ENCODE results near the gene TJP2.
"Not testable (repeated sequence)": the region's sequence is repeated elsewhere in the genome, so short reads cannot be mapped to it uniquely, and the experiment has no call there.

Gene TJP2

DNA sequence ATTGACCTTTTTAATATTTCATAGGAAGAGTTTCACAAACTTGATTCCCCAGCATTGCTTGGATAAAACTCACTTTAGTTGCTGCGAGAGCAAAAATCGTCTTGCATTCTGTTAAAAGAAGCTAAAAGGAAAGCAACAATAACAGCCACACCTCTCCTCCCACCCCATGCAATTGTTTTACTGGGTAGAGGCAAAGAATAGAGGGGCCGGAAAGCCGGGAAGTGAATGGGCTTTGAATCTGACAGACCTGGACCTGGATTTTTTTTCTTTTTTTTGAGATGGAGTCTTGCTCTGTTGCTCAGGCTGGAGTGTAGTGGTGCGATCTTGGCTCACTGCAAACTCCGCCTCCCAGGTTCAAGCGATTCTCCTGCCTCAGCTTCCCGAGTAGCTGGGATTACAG is 9.5 kb upstream of the TJP2 start:
- DNase-seq = not testable (repeated sequence)

DNA sequence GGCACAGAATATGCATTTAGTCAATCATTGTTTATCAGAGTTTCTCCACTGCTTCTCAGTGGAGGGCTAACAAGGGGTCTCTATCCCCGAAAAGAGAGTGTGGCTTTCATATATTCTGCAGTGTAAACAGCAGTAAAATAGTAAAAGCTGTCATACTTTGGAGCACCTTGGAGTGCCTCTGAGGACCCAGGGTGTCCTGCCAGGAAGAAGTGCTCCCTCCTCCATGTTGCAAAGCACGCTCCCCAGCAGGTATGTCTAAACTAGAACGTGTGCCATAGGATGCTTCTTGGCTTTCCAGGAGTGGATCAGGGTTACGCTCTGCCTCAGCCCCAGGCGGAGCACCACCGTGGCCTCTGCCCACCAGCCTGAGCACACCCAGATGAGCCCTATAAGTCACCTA is 8.5 kb upstream of the TJP2 start:
- DNase-seq = no peak

DNA sequence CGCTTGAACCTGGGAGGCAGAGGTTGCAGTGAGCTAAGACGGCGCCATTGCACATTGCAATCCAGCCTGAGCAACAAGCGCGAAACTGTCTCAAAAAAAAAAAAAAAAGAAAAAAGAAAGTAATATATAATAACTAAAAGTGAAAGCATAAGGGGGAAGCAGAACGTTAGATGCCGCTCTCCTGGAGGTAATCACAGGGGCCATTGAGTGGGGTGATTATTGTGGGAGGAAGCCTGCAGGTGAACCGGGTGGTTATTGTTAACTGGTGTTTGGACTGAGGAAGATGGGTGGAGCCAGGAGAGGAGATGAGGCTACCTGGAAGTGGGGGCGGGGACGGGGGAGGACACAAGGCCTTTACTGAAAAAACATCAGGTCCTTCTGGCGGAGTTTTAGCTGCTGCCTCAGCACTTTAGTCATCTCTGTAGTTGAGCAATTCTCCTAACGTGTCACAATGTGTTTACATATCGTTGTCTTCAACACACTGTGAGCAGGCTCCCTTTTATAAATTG is 5.3 kb upstream of the TJP2 start:
- no peak for DNase-seq

DNA sequence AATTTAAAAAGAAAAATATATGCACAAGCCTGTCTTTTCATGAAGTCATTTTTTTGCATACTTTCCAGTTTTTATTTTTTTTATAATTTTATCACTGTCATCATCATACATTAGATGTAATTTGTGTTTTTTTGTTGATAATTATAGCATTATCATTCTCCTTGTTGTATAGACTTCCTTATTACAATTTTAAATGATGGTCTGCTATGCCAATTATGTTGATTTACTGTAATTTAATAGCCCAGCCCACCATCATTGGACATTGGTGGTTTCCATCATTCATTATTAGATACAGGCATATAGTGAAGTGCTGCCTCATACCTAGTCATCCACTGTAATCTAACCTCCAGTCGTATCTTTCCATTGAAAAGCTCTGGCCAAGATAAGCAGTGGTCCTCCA is 3.8 kb upstream of the TJP2 start:
- no peak for DNase-seq

DNA sequence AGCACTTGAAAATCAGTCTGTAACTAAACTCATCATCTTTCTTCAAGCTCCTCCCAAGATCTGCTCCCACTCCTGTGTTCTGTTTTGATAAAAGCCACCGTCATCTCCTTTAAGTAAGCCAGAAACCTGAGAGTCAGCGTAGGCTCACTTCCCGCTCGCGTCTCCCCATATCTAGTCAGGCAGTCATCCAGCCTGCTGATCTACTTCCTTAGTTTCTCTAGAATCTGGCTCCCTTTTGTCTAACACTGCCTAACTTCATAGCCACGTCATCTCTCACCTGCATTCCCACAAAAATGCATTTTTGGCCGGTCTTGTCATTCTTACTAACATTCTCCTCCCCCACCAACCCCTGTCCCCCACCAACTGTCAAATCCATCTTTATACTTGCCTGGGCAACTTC is 3.0 kb upstream of the TJP2 start:
- DNase-seq = no peak

DNA sequence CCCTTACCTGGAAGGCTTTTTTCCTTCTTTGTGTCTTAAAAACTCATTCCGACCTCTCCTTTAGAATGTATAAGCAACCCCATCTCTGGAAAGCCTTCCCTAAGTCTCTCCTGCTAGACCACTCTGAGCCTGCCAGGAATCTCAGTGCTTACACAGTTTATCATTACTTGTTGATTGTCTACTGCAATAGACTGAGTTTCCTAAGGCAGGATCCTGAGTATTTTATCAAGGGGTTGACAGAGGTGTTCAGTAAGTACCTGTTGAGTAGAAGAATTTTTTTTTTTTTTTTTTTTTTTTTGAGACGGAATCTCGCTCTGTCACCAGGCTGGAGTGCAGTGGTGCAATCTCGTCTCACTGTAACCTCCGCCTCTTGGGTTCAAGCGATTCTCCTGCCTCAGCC is 2.6 kb upstream of the TJP2 start:
- DNase-seq = no peak

DNA sequence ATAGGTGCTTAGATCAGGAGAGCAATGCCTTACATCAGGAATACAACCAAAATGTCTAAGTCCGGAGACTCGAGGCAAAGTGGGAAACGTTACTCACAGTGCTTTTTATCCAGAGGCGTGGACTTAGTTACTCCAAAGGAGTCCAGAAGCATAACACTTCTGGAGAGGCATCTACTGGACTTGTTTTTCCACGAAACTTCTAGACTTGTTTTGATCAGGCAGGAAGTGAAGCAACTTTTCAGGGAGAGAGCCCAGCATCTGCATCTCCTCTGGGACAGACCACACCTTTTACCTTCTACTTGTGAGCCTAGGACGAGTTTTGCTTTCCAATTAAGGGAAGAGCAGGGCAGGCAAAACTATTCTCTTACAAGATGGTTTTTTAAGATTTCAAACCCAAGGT is 1.2 kb upstream of the TJP2 start:
- DNase-seq = no peak

DNA sequence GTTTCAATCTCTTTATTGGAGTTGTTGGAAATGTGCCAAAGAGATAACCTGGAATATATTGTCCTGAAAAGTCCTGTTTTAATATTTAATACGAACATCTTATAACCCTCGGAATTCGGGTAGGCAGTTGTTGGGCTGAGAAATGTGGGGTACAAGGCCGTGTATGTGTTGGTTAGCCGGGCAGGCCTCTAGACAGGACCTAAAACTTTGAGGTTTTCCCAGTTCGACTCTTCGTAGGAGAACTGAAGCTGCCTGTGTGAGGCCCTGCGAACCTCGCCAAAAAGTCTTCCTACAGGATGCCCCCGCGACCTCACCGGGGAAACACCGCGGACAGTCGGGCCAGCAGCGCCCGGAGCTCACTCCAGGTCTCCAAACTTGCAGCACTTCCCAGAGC is 583 bp upstream of the TJP2 start:
- DNase-seq = peak; percentile 16 to 25

DNA sequence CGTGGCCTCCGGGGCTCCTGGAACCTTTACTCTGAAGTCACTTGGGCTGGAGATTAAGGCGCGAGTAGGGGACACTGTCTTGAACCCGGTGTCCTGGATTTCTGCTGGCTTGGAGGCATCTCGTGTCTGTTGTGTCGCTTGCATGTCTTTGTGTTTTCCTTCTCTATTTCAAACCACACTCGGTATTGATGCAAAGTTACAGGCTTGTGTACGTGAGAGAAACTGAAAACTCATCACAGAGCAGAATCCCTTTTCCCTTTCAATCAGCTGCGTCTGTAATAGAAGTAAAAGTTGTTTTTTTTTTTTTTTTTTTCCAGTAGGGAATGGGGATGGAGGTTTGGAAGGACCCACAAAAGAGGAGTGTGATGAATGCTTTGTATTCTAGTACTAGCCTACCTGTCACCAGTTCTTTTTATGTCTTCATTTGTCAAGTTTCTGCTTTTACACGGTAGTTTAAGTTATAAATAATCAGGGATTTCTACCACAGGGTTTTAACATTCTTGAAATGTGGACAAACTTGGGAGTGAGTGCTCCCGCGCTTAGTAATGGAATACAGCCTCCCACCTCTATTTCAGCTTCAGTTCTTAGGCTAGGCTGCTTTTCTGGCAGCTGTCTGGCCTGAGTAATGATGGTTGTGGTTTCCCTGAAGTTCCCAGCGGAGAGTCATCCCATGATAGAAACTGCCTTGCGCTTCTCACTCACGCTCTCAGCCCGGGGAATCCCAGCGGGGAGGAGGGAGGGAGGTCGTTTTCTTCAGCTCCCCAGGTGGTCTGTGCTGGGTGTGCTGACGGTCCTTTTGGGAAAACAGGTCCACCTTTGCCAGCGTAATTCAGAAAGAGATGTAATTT is 763 bp downstream of the TJP2 start:
- no peak for DNase-seq

DNA sequence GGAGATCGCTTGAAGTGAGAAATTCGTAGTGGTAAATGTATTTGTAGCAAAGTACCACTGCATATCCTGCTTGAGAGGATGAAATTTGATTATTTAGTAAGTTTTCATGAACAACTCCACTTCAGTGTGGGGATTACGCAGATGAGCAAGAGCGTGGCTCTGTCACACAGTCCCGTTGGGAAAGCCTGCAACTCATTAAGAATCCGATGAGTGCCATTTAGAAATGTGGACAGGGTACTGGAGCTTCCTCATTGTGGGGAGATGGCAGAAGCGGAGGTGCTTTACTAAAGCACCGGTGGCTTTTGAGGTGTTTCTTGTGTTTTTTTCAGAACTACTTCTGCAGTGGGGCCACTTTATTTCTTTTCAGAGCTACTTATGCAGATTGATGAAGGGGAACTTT is 1.4 kb downstream of the TJP2 start:
- peak in 1 of 2 experiments; percentile 8 for DNase-seq

DNA sequence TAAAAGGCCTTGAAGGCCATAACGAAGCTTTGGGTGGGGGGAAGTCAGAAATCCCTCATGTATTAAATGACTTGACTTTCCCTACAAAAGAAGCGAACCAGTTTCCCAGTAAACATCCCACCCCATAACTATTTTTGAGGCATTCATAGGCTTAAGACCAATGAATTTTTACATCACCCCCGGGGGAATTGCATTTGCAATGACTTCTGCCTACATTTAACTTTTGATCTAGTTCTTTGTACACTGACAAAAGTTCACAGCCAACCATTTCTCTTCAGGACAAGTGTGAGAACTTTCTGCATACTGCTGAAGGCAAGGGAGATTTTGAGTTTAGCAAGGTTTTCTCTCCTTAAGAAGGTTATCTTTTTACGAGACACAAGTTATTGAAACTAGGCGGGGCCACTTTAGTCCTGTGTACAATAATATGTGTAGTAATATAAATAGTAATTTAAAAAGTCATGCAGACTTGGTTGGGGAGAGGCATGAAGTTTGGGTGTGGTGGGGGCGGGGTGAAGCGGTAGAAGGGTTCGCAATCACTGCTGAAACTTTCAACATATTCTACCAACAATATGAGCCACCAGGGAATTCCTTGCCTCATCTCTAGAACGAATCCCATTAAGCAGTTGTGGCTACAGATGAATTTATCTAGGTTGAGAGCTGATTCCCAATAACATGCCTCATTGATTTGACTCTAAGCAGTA is 2.5 kb downstream of the TJP2 start:
- DNase-seq = no peak

DNA sequence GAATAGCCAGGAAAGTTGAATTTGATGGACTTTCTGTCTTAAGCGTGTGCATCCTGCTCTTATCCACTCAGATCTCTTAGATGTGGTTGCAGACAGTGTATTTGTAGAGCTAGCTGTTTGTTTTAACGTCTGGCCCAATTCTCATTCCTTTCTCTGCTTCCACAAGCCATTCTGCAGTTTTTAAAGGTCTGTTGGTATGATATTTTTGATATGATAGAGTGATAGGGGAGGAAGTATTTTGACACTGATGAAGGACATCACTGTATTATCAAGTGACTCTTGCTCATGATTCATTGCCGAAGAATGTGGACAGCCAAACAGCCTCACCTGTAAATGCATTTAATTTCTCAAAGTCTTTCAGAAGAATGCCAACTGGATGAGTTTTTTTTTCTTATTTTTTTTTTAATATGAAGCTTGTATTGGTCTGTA is 4.5 kb downstream of the TJP2 start:
- DNase-seq = no peak

DNA sequence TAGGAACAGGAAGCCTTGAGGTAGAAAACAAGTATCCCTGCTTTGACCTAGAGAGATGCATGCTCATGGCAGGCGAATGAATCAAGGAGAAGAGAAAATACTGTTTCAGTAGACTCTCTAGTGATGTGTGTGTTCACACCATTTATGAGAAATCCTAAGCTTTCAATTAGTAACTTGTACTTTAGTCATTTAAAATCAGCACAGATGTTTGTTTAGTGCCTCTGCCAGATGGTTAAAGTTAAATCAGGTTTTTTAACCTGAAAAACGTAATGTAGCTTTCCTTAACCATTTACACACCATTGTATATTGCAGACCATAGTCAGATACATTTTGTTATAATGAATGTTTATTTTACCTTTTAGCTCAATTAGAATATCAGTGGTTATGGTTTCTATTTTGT is 5.0 kb downstream of the TJP2 start:
- no peak for DNase-seq

DNA sequence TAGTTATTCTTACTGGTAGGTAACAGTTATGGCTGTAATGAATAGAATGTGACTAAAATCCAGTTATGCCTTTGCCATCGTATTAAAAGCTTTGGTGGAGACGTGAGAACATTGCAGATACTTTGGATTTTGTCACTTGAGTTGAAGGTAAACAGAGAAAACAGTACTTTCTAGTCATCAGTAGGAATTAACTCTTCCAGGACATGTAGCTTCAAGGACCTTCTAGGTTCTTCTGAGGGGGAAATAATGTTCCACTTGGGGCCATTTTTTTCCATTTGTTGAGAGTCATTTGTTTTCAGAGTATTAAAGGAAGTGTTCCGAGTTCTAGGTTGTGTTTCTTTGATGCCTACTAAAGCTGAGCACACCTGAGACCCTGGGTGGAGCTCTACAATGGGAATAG is 6.1 kb downstream of the TJP2 start:
- no peak for DNase-seq

DNA sequence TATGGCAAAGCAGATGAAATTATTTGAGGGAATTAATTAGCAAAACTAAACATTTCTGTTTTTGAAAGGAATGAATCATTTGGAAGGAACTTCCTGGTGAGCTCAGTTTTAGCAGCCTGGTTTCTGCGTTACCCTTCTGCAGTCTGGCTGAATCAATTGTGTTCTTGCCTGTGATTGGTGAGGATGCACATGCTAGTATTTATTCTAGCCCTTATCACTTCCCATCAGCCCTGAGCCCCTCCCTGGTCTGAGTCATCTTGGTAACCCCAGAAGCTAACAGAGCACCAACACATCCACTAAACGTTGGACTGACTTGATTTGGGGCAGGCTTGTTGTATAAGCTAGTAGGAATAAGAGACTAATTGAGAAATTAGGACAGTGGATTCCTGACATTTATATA is 6.6 kb downstream of the TJP2 start:
- DNase-seq = peak in 1 of 2 experiments; percentile 2

DNA sequence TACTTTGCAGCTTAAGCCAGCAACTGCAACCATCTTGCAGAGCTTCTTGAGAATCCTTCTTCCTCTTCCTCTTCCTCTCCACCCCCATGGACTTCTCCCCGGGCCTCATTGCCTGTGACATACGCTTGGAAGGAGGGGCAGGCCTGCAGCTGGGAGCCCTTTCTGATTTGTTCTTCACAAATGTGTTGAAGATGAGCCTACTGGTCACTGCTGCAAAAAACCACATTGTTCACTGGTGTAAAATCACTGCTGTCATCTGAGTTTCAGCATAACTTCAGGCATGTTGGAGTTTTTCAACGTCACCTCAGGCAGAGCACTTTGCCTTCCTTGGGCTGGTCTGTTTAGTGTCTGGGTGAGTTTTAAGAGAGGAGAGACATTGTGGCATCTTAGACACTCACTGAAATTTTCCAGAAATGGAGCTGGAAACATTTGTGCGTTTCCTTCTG is 7.9 kb downstream of the TJP2 start:
- peak; percentile 38 to 57 for DNase-seq

DNA sequence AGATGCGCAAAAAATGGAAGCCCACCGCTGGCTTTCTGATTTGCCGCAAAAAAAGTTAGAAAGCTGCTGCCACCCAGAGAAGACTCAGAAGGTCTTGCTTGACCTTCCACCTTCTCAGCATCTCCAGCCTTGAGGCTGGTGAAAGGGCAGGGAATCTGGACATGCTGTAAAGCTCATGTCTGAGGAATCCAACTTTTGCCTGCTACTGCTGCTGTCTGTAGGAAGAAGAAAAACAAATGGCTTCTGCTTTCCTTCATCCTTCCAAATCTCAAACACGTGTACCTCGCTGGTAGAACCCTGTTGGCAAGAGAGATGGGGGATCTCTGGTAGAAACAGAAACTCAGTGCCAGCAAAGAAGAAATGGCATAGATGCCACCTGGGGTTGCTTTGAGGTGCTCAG is 10.2 kb downstream of the TJP2 start:
- no peak for DNase-seq

DNA sequence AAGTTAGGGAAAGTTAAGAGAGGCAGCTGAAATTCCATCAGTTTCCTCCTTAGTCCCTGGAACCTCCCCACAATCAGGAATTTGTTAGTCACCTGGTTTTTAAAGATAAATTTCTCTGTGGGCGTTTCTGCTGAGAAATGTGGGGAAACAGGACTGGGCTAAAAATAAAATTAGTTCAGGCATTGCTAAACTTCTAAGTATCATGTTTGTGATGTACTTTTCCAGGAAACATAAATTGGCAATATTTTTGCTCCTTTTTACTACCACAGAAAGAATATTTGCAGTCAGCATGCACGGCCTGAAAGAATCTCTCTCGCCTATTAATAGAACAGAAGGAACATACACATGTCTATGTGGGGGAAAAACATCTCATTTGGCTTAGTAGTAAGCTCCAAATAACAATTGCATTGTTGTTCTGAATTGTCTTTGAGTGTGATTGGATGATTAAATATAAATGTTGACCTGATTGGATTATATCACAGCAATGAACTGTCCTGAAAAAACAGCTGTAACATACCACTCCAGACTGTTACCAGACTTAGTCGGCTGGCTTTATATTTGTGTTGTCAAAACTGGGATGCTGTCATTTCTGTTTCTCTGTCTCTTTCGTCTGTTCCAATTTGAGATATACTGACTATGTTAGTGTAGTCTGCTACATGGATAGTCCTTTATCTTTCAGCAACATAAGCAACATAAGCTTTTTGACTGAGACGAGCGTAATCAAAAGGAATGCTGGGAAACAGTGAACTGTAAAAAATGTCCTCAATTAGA is 12.9 kb downstream of the TJP2 start:
- no peak for DNase-seq

DNA sequence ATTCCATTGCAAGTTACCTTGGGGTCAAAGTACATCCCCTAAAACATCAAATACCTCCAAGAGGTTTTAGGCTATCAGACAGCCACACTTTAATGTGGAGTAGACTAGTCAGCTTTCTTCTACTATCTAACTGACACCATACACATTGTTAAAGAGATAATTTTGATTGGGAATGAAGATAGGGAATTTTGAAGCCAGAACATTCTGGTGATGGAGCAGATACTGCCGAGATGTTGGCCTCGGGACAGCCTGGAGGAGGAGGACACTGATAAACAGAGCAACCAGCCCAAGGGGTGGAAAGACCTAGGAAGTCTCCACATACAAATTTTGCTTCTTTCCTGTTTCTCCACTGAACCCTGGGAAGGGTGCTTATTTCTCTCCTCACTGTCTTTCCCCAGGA is 14.9 kb downstream of the TJP2 start:
- DNase-seq = no peak

DNA sequence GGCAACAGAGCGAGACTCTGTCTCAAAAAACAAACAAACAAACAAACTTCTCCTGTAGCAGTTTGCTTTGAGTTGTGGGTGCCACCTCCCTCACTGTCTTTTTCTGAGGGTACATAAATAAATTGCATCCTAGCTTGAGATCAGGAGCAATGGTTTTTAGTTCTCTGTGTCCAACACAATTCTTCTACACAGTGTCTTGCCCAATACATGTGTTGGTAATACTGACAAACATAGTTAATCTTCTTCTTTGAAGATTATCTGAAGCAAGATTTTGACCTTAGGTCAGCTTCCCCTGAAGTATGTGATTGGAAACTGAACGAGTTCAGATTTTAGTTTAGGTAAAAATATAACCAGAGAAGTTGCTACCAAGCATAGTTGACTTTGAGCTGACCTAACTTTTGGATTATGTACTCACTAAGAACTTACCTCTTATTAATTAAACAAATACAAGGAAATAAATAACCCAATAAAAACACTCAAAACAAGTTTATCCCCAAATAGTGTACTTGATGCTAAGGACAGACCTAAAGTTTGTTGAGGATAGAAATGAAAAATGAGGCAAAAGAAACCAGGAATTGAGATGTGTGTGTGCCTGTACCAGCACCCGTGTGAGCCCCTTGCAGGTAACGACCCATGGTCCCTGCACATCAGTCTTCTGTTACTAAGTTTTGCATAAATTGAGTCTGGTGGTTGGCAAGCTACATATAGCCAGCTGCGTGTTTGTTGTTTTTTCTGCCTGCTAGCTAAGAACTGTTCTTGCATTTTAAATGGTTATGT is 16.2 kb downstream of the TJP2 start:
- DNase-seq = no peak

DNA sequence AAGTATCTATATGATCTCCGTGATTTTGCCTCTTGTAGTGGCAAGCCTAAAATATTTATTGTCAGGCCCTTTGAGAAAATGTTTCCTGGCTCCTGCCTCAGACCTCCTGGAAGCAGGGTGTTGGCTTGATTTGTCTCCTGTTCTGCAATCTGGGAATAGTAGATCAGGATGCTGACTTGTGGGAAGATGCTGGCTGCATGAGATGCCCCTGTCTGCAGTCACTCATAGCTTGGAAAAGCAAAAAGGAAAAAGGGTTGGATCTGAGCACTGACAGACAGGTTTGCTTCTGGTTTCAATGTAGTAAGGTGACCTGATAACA is 16.7 kb downstream of the TJP2 start:
- no peak for DNase-seq

DNA sequence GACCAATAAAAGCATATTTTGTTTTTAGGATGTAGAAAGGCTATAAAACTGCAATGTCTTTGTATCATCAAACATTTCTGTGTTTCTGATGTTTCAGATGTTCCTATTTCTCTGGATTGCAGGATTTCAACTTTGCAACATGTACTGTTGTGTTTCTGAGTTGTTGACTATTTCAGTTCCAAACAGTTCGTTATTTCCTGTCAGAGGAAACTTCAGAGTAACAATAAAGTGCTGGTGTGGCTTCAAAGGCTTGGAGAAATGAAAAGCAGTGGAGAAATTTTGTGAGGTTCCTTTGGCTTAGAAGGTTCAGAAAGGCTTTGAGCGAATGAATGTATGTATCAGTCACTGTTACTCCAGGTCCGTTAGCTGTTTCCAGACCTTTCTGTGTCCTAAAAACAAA is 17.2 kb downstream of the TJP2 start:
- DNase-seq = no peak

DNA sequence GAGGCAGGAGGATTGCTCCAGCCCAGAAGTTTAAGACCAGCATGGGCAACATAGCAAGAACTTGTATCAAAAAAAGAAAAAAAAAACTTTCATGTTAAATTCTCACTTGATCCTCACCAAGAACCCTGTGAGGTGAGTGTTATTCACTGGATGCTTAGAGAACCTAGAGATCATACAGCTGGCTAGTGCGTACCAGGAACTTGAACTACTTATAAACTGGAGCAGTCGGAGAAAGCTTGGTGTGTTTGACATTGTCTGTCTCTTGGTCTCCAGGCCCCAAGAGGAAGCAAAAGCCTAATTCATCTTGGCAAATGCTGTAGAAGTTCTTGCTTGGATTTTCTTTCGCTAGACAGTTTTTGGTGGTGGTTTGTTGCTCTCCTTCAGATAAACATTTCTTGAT is 18.1 kb downstream of the TJP2 start:
- DNase-seq = no peak

All from AML-193 (cell line).